HepG2 (cell line): Measurements from ENCODE around the gene ODAD2. TPM values are rescaled to one million over a fixed set of nuclear protein-coding genes. Genes with fewer than 3 reads are reported as not detected.

Experiments
- ATAC-seq: fragments of 200-7000 bp; cut with Tn5 transposase; 3 replicates; pipeline ENCODE4 v1.9.1; 2020; ENCODE audit warnings: mild to moderate bottlenecking, moderate library complexity
- BruUV-seq: library from RNA; stranded (reverse); fragments of 400-500 nt; replicated peaks from 2 replicates; lab custom pipeline; 2021; lab: Mats Ljungman, UMichigan
- CTCF ChIA-PET: fragments of 300-600 bp; formaldehyde crosslinking; extraction: SDS; loops from one replicate; lab custom pipeline; 2021; ENCODE audit warnings: low total read pairs, inconsistent platforms, low intra/inter-chr PET ratio; lab: Yijun Ruan, JAX
- POLR2A ChIA-PET: fragments of 350-600 bp; sonication (Branson Sonifier 250); formaldehyde crosslinking; loops from one replicate; lab custom pipeline; 2020; ENCODE audit warnings: antibody characterized with exemption, inconsistent platforms; lab: Yijun Ruan, JAX
- DNase-seq: peaks from one replicate; pipeline ENCODE4 v3.0.0-alpha.2; 2015; ENCODE audit warnings: low spot score
- FAIRE-seq: peaks from 3 replicates; lab custom pipeline; 2011; peaks lifted over from hg19 to GRCh38; lab: Jason Lieb, UNC
- H2AFZ ChIP-seq: one replicate; pipeline ENCODE4 v1.6.1; 2011; ENCODE audit warnings: low read length, inconsistent platforms
- H3K27ac ChIP-seq: fragments of 300-600 bp; 3 replicates; pipeline ENCODE4 v1.8.0; 2011; ENCODE audit warnings: mixed run types, mild to moderate bottlenecking, mixed read lengths, low read length, inconsistent platforms; ENCODE audit not compliant: insufficient read depth; ENCODE audit errors: extremely low read length
- H3K27me3 ChIP-seq, 2 experiments: fragments of 200-600 bp in 1 of 2; 2 replicates in 1 of 2; 3 replicates in 1 of 2; pipeline versions ENCODE4 v1.6.0 to v1.8.0; 2011; ENCODE audit warnings: low read length in 2 of 2, mild to moderate bottlenecking in 2 of 2, moderate library complexity in 2 of 2, inconsistent platforms in 1 of 2; ENCODE audit not compliant: insufficient read depth in 2 of 2, control insufficient read depth in 1 of 2
- H3K36me3 ChIP-seq, 2 experiments: fragments of 200-600 bp in 1 of 2; replicated peaks in 1 of 2; 2 replicates in 1 of 2; 3 replicates in 1 of 2; pipeline versions ENCODE4 v1.5.1 to v1.8.0; 2011; ENCODE audit warnings: low read length in 2 of 2, inconsistent platforms in 1 of 2; ENCODE audit not compliant: insufficient read depth in 2 of 2, control insufficient read depth in 1 of 2
- H3K4me1 ChIP-seq: 2 replicates; pipeline ENCODE4 v1.5.1; 2012; ENCODE audit warnings: low read length, inconsistent platforms; ENCODE audit not compliant: insufficient read depth
- H3K4me2 ChIP-seq: 2 replicates; pipeline ENCODE4 v1.6.0; 2011; ENCODE audit warnings: low read depth, low read length, inconsistent platforms
- H3K4me3 ChIP-seq, 3 experiments: fragments of 200-600 bp in 1 of 3; sonication (generic), shearing (Covaris generic) in 1 of 3; replicated peaks in 1 of 3; 2 replicates each; pipeline ENCODE4 v1.5.1; 2011 to 2016; ENCODE audit warnings: low read length in 3 of 3, inconsistent platforms in 2 of 3, low read depth in 2 of 3, mild to moderate bottlenecking in 2 of 3, control low read depth in 1 of 3, mixed read lengths in 1 of 3; ENCODE audit not compliant: insufficient read depth in 1 of 3
- H3K79me2 ChIP-seq: one replicate; pipeline ENCODE4 v1.6.1; 2011; ENCODE audit warnings: low read length, inconsistent platforms; ENCODE audit not compliant: insufficient read depth
- H3K9ac ChIP-seq: 2 replicates; pipeline ENCODE4 v1.6.0; 2011; ENCODE audit warnings: mild to moderate bottlenecking, low read depth, low read length, inconsistent platforms; ENCODE audit not compliant: insufficient read depth
- H3K9me3 ChIP-seq: 2 replicates; pipeline ENCODE4 v1.5.1; 2012; ENCODE audit warnings: mild to moderate bottlenecking, low read length
- H4K20me1 ChIP-seq: 2 replicates; pipeline ENCODE4 v1.6.0; 2011; ENCODE audit warnings: inconsistent platforms, mild to moderate bottlenecking, low read length, moderate library complexity; ENCODE audit not compliant: insufficient read depth
- NKX3-1 ChIP-seq: sonication (generic); formaldehyde crosslinking; IDR thresholded peaks from 2 replicates; pipeline ENCODE4 v1.5.0; 2020; ENCODE audit warnings: missing genetic modification reagents
- NPAS2 ChIP-seq: sonication (generic); formaldehyde crosslinking; IDR thresholded peaks from 2 replicates; pipeline ENCODE4 v1.8.0; 2022; ENCODE audit warnings: mild to moderate bottlenecking, missing genetic modification reagents, borderline replicate concordance
- TOE1 ChIP-seq: sonication (generic); formaldehyde crosslinking; IDR thresholded peaks from 2 replicates; pipeline ENCODE4 v1.4.0; 2020; ENCODE audit warnings: mild to moderate bottlenecking, missing genetic modification reagents
- ZBTB42 ChIP-seq: sonication (generic); formaldehyde crosslinking; IDR thresholded peaks from 2 replicates; pipeline ENCODE4 v1.5.0; 2020; ENCODE audit warnings: mild to moderate bottlenecking, missing genetic modification reagents
- ZNF557 ChIP-seq: sonication (generic); formaldehyde crosslinking; IDR thresholded peaks from 2 replicates; pipeline ENCODE4 v1.4.0; 2020; ENCODE audit warnings: missing genetic modification reagents
- WGBS: methylation state at CpG from one replicate; pipeline ENCODE4 v1.1.6; 2017; ENCODE audit warnings: low lambda C conversion rate; 5-methylcytosine and 5-hydroxymethylcytosine counted together
- in situ Hi-C: cut with HindIII; loops from 2 replicates; pipeline ENCODE4 v1.10.0; 2017; ENCODE audit warnings: low pct_unique_long_range_greater_than_20kb; ENCODE audit not compliant: extremely low pct_ligation_motif_present
- intact Hi-C: fragments of 100-400 bp; cut with micrococcal nuclease; formaldehyde crosslinking; loops from one replicate; pipeline ENCODE4 v1.10.0; 2022; ENCODE audit not compliant: unreplicated experiment
- polyA plus RNA-seq, 8 experiments: library from polyadenylated mRNA; depleted of rRNA in 3 of 8; stranded (reverse) in 7 of 8; unstranded in 1 of 8; fragments of >200 nt; fragmentation: Illumina TruSeq in 4 of 8; extraction: Trizol in 4 of 8; gene quantifications; 2 replicates each; pipeline versions ENCODE4 v1.2.1 to v1.2.3, GENCODE V29; 2011 to 2016; ENCODE audit warnings: low read depth in 4 of 8, missing spikeins in 1 of 8, mixed read lengths in 1 of 8; ENCODE audit not compliant: insufficient read depth in 1 of 8
- total RNA-seq, 5 experiments: library from RNA; depleted of rRNA; stranded (reverse); fragments of >200 nt; fragmentation: Illumina TruSeq; extraction: Trizol; gene quantifications; 2 replicates each; pipeline ENCODE4 v1.2.3, GENCODE V29; 2016; ENCODE audit warnings: low read depth in 1 of 5
- TF ChIP-seq, protein P1 (sequence below): IDR thresholded peaks from 2 replicates; pipeline ENCODE4 v1.6.1; 2016; ENCODE audit warnings: low read depth
- TF ChIP-seq, protein P2 (sequence below): fragments of 450-650 bp; IDR thresholded peaks from 2 replicates; pipeline ENCODE4 v1.6.1; 2016

Gene ODAD2
- total and polyA plus RNA-seq, 2 of the 13 experiments (the other 11 are each of a cell fraction or from before 2014, with no cell fraction given), result not detected

DNA sequence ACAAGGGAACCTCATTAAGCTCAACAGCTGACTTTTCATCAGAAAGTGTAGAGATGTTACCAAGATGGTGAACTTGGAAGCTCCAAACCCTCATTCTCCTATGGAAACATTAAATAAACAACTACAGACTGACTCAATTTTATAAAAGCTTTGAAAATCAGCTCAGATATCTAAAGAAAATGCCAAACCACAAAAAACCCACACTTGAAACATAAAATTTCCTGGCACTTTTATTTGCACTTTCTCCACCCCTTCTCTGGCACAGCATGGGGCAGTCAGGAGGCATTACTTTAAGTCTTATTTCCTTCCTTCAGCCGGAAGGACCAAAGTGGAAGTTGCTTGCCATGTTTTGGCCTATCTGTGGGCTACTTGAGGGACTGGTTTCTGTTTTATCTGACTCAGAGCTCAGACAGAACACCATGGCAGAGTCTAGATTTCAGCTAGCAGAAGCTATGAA is 114.7 kb downstream of the ODAD2 start:
- CTCF ChIA-PET, result no interaction called here
- H3K4me2 ChIP-seq, result no peak overlapping the region
- DNase-seq (no peak), FAIRE-seq (no peak), ATAC-seq (no peak)
- in situ Hi-C loops, result no loop called here
- no peak overlapping the region for H3K9ac ChIP-seq
- no peaks in the 10 kb centered on the region for H3K36me3 ChIP-seq
- no peak overlapping the region for H2AFZ ChIP-seq
- intact Hi-C loops, result no loop called here
- H3K4me1 ChIP-seq, result no peaks in the 10 kb centered on the region
- H4K20me1 ChIP-seq, result no peaks in the 10 kb centered on the region
- TF ChIP-seq TOE1 (CRISPR knock-in tag) (no peak), NPAS2 (CRISPR knock-in tag) (no peak)
- whole genome bisulfite sequencing, result 0% methylated on average over 1 of the region's 1 CpG
- H3K4me3 ChIP-seq, result no peak overlapping the region
- BruUV-seq, result no TSS peak
- H3K9me3 ChIP-seq, result no peaks in the 10 kb centered on the region
- H3K27ac ChIP-seq, result no peak overlapping the region
- H3K27me3 ChIP-seq, result 0 out of 5 replicates have a peak, but pooled peaks cover 0 to 1% of the 10 kb centered on the region in 2 experiments
- POLR2A ChIA-PET, result no interaction called here
- no peaks in the 10 kb centered on the region for H3K79me2 ChIP-seq

DNA sequence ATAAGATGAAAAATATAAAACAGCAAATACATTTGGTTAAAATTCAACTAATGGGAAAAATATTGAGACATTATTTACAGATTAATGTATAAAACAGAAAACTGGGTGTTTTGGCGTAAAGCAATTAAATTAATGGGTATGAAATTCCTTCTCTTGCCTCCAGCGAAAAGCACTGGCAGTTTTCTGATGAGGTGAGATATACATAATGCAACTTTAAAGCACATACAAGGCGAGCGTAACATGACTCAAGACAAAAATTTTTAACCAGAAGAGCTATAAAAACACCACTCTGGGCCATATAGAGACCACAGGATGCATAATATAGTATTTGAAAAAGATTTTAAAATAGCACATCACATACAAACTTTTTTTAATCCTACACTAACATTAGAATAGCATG is 120.6 kb downstream of the ODAD2 start:
- TF ChIP-seq, protein P1, sequence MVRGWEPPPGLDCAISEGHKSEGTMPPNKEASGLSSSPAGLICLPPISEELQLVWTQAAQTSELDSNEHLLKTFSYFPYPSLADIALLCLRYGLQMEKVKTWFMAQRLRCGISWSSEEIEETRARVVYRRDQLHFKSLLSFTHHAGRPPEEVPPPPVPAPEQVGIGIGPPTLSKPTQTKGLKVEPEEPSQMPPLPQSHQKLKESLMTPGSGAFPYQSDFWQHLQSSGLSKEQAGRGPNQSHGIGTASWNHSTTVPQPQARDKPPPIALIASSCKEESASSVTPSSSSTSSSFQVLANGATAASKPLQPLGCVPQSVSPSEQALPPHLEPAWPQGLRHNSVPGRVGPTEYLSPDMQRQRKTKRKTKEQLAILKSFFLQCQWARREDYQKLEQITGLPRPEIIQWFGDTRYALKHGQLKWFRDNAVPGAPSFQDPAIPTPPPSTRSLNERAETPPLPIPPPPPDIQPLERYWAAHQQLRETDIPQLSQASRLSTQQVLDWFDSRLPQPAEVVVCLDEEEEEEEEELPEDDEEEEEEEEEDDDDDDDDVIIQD, result no peak
- TF ChIP-seq NKX3-1 (no peak), ZBTB42 (CRISPR knock-in tag) (no peak), ZNF557 (CRISPR knock-in tag) (no peak)
- TF ChIP-seq, protein P2, sequence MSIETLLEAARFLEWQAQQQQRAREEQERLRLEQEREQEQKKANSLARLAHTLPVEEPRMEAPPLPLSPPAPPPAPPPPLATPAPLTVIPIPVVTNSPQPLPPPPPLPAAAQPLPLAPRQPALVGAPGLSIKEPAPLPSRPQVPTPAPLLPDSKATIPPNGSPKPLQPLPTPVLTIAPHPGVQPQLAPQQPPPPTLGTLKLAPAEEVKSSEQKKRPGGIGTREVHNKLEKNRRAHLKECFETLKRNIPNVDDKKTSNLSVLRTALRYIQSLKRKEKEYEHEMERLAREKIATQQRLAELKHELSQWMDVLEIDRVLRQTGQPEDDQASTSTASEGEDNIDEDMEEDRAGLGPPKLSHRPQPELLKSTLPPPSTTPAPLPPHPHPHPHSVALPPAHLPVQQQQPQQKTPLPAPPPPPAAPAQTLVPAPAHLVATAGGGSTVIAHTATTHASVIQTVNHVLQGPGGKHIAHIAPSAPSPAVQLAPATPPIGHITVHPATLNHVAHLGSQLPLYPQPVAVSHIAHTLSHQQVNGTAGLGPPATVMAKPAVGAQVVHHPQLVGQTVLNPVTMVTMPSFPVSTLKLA, result no peak
- H2AFZ ChIP-seq, result no peak overlapping the region
- H3K4me1 ChIP-seq, result no peaks in the 10 kb centered on the region
- ChIA-PET POLR2A (no interaction called here), CTCF (no interaction called here)
- H3K4me2 ChIP-seq, result no peak overlapping the region
- H3K9ac ChIP-seq, result no peak overlapping the region
- no peak for FAIRE-seq
- H3K27ac ChIP-seq, result no peak overlapping the region
- H3K79me2 ChIP-seq, result no peaks in the 10 kb centered on the region
- H3K27me3 ChIP-seq, result no peaks in the 10 kb centered on the region
- intact Hi-C loops (no loop called here), in situ Hi-C loops (no loop called here)
- 46% methylated on average over 4 of the region's 4 CpGs for WGBS
- BruUV-seq, result no TSS peak
- ATAC-seq, result no peak
- H3K9me3 ChIP-seq, result no peaks in the 10 kb centered on the region
- H3K4me3 ChIP-seq, result no peak overlapping the region
- no peaks in the 10 kb centered on the region for H3K36me3 ChIP-seq
- no peak for DNase-seq
- H4K20me1 ChIP-seq, result no peaks in the 10 kb centered on the region
